T-helper 2 cell treated with Interferon-gamma antibody and Interleukin-4, amounts not matched to agents 100 ng/mL and 5 ng/mL, for 36 hours (primary cell): ENCODE data around the gene BABAM2. TPM values are rescaled to one million over a fixed set of nuclear protein-coding genes. Genes with fewer than 3 reads are reported as not detected.

Experiments used
- intact Hi-C: fragments of 100-400 bp; cut with micrococcal nuclease; formaldehyde crosslinking; loops from one replicate; pipeline ENCODE4 v1.15.1; 2023
- total RNA-seq: library from RNA; stranded (reverse); gene quantifications from 2 replicates; pipeline ENCODE4 v1.2.3, GENCODE V29; 2022

Gene BABAM2
- total RNA-seq, 1 donor from 2014 or later = 40.4 TPM

GRCh38 chr2:28269019-28269784 is 378.7 kb downstream of the BABAM2 start:
- intact Hi-C loops = no loop called here

GRCh38 chr2:28270456-28271152 is 380.1 kb downstream of the BABAM2 start:
- intact Hi-C loops = loop anchor here (1.0 kb wide), 1 partner anchor 23 kb away; no protein-coding TSS in a partner anchor

GRCh38 chr2:28271231-28271918 is 380.8 kb downstream of the BABAM2 start:
- intact Hi-C loops = loop anchor here (1.0 kb wide), 1 partner anchor 24 kb away; no protein-coding TSS in a partner anchor

DNA sequence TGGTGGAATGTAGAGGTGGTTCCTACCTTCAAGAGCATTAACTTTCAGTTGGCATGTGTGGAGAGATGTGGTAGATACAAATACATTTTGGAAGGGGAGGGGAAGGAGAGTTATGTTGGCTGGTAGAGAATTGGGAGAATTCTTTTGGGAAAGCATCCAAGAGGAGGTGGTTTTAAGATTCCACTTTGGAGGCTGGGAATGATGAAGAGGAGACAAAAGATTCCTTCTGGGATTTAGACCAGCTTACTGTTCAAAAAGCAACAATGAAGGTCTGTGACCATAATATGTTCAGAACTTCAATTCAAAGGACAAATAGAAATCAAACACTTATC is 381.4 kb downstream of the BABAM2 start:
- intact Hi-C loops = loop anchor here (1.0 kb wide), 1 partner anchor 25 kb away; no protein-coding TSS in a partner anchor

- intact Hi-C loops = loop anchor here (1.0 kb wide), 1 partner anchor 119 kb away; the partner anchor contains the start of gene FOSL2
Observed at GRCh38 chr2:28273751-28274150, 383.2 kb downstream of the BABAM2 start.

DNA sequence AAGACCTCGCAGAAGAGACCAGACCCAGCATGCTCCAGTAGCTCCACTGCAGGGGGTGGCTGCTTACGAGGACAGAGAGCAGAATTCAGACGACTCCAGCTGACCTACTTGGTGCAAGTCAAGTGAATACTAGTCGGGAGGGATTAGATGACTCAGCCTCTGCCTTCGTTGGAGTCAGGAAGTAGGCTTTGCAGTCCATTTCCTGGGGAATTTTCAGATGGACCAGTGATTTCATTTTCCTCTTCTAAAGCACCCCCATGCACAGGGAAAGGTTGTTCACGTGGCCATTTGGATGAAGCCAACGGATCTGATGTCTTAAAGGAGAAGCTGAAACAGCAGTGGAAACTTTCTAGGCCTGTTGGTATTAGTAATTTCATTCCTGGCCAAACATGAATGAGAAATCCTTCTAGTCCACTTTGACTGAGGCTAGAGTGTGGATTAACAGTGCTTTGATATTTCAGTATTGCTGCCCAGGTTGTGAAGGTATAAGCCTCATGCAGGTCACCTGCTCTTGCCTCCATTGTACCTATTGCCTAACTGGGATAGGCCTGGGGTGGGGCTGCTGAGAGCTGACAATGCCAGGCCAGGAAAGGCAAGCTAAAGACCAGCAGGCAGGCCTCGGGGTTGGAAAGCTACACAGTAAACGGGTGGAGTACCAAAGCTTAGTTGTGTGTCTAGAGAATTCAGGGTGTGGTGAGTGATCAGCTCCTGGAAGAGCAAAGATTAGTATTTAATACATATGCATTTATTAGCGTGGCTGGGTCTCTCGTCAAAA is 384.6 kb downstream of the BABAM2 start:
- intact Hi-C loops = loop anchor here (1.0 kb wide), 1 partner anchor 117 kb away; the partner anchor contains the start of gene FOSL2

- intact Hi-C loops = no loop called here
Observed at GRCh38 chr2:28276076-28276618, 385.6 kb downstream of the BABAM2 start.

DNA sequence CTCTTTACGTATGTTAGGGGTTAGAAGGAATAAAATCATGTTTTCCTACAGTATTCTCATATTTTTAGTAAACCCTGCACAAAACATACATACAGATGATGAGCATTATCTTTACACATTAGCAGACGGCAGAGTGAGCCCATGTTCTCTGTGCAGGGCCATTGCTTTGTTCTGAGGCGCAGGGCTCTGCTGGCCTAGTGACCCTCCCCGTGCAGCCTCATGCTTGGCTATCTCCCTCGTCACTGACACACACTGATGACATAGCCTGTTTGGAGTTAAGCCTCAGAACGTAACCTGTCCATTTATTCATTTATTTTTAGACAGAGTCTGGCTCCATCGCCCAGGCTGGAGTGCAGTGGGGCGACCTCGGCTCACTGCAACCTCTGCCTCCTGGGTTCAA is 386.3 kb downstream of the BABAM2 start:
- intact Hi-C loops = no loop called here

DNA sequence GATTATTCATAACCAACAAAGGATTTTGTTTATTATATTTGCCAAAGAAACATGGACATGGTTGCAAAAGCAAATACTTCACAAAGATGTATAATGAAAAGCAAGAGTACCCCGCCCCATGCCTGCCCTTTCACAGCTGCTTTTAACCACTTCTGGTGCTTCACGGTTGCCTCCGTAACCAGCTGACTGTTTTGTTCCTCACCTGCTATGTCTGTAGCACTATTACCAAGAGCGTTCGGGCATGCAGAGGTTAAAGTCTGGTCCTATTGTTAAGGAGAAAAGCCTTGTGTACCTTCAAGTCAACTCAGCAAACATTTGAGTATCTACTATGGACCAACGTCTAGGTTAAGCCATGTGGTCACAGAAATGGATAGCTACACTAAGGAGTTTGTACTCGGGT is 386.9 kb downstream of the BABAM2 start:
- intact Hi-C loops = no loop called here

- intact Hi-C loops = no loop called here
Observed at GRCh38 chr2:28279371-28279770, 388.8 kb downstream of the BABAM2 start.

DNA sequence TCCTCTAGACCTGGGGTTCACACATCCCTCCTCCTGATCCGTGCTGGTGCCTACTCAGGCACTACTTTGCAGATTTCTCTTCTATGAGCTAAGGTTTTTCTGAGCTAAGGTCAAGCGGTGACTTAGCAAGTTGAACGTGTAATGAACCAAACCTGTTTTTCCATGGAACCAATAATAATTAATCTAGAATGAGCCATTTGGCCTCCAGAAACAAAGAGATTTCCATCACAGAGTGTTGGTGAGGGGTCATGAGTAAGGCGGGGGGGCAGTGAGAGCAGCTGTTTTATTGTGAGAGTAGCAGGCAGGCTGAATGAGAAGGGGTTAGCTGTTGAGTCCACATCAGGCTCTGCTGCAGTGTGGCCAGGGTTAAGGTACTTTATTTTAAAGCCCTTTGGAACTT is 390.1 kb downstream of the BABAM2 start:
- intact Hi-C loops = no loop called here

GRCh38 chr2:28281739-28282138 is 391.2 kb downstream of the BABAM2 start:
- intact Hi-C loops = no loop called here

- intact Hi-C loops = no loop called here
Observed at GRCh38 chr2:28282248-28282647, 391.7 kb downstream of the BABAM2 start.

DNA sequence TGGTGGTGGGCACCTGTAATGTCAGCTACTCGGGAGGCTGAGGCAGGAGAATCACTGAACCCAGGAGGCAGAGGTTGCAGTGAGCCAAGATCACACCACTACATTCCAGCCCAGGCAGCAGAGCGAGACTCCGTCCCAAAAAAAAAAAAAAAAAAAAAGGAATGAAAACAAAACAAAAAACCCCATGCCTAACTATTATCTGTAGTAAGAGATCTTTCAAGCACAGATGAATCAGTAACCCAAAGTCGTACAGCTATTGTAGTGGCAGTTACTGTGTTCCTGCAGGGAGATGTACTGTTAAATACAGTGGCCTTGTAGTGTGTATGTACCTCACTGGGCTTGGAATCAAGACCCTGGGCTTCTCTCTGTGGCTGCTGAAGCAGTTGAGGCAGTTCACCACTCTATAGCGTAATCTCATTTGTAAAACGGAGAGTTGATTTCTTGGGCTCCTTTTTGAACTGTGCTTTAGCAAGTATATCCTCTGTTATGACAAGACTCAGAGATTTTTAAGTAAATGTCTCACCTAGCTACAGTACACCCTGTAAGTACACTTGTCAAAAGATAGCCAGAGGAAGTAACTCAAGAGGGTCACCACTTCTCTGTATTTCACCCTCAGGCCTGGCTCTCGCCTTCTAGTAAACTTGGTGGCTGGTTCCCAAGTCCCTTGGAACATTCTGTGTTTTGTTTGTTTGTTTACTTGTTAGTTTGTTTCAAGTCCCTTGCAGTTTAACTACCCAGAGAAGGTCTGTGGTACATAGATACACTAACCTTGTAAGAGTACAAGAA is 392.5 kb downstream of the BABAM2 start:
- intact Hi-C loops = no loop called here

DNA sequence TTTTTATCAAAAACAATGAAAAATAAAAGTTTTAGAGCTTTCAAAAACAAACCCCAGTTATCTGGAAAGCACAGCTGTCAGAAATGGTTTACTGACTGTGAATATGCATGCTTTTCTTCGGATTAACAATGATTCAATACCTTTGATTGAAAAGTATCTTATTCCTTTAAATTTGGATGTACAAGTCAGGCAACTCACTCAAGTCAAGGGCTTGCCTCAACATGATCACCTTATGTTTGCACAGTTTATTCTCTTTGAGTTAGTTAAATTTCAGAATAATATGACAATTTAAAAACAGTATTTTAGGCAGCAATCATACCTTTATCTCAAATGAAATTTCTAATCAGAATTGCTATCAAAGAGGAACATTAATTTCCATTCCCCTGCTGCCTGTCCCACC is 393.3 kb downstream of the BABAM2 start:
- intact Hi-C loops = no loop called here

- intact Hi-C loops = no loop called here
Observed at GRCh38 chr2:28286678-28287077, 396.1 kb downstream of the BABAM2 start.

GRCh38 chr2:28287256-28287915 is 396.9 kb downstream of the BABAM2 start:
- intact Hi-C loops = no loop called here

DNA sequence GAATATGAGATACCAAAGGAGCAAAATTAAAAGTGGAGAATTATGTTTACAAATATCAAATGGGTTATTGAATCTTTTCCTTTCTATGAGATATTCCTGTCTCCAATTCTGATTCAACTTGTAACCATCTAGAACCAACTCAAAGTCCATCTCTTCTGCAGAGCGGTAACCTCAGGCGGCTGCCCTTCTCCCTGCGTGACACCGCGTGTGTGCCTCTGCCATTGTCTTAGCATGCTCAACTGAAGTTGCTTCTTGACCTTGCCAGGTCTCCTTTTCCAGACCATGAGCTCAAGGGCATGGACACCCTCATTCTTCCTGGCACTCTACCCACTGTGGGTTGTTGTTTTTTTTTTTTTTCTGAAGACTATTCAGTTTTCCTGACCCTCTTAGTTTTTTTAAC is 398.1 kb downstream of the BABAM2 start:
- intact Hi-C loops = no loop called here

DNA sequence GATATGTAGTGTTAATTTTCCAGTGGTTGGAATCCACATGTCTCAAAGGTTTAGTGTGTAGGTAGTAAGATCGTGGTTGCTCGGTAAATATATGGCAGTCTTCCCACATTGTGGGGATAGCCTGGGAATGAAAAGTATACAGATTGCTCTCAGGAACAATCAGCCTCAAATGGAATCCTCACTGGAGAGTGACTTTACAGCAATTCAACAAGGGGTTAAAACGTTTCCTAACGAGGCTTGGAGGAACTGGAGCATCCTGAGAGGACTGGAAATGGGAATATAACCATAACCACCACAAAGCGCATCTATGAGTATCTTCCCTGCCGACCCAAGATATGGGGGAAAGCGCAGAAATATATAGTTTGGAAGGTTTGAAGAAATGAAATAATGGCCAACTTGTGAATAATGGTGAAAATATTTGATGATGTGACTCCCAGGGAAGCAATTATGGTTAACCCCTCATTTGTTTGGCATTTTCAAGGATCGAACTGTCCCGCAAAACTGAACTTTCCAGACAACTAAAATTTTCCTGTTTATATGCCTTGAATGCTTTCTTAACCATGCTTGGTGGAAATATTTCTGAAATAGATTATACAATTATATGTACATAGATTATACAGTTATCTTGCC is 401.4 kb downstream of the BABAM2 start:
- intact Hi-C loops = no loop called here
